Coronary artery (tissue), 2 donors: Measurements from ENCODE around the gene PCDH9.

Experiments
- DNase-seq: peaks from one replicate; pipeline ENCODE4 v3.0.0-alpha.2; 2017; ENCODE audit warnings: low spot score
- H3K27ac ChIP-seq, 2 donors: fragments of 200-600 bp; sonication (generic); one replicate each; pipeline ENCODE4 v1.5.1; 2016 to 2019
- H3K4me3 ChIP-seq: fragments of 200-600 bp; sonication (generic); 2 replicates; pipeline ENCODE4 v1.5.1; 2016; ENCODE audit warnings: mild to moderate bottlenecking, moderate library complexity
- CTCF ChIP-seq: fragments of 200-600 bp; sonication (generic); IDR thresholded peaks from one replicate; pipeline ENCODE4 v1.5.1; 2019; ENCODE audit warnings: antibody characterized with exemption

The PCDH9 gene

DNA sequence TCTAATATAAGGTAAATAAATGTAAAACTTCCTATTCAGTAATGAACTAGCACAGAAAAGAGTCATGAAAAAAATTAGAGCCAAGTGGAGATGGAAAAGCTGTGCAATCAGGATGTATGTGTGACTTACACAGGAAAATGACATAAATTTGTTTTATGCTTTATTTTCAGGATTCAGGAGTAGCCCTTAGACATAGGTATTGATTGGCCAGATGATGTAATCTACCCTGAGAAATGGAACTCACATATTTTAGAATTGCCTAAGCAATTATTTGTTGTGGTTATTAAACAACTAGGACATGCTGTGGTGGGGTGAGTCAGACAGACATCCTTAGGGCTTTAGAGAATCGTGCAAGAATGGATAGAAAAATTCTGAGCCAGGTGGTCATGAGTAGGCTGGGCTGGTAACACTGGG lies 110.6 kb downstream of the PCDH9 start:
- no peak for TF ChIP-seq CTCF
- H3K4me3 ChIP-seq: no peak overlapping the region
- no peak overlapping the region for H3K27ac ChIP-seq
- no peak for DNase-seq

DNA sequence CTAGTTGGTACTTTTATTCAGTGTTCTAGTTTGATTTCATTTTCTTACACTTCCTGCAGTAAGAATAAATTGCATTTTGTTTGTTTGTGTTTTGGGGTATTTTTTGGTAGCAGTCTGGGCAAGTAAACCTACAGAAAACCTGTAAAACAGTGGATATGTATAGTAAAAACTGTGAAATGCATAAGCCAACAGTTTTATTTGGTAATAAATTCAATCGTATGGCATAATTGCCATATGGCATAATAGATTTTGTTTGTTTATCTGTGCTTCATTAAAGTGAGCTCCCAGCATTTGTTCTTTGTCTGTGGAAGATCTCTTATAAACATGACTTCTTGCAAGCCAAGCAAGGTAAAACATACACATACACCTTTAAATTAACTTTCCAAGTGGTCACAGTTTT lies 111.9 kb downstream of the PCDH9 start:
- DNase-seq: no peak
- no peak for TF ChIP-seq CTCF
- Histone ChIP-seq H3K27ac (no peak overlapping the region), H3K4me3 (no peak overlapping the region)

GRCh38 chr13:67117010-67117550 lies 113.1 kb downstream of the PCDH9 start:
- DNase-seq: no peak
- H3K27ac ChIP-seq: no peak overlapping the region
- H3K4me3 ChIP-seq: no peak overlapping the region
- no peak for TF ChIP-seq CTCF

DNA sequence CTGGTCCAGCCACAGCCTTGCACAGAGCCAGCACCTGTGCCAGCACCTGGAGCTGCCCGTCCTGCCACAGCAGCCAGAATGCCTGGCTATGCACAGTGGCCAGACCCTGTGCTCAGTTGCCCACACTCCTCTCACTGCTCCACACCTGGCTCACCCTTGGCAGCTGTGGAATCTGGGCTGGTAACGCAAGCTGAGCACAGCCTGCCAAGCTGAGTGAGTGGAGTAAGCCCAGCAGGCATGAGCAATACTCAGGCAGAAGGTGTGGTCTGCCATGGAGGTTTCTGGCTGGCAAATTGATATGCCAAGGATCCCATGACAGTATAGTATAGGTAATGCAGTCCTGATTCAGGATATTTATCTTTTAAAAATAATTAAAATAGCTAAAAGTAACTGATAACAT lies 122.2 kb downstream of the PCDH9 start:
- no peak for TF ChIP-seq CTCF
- no peak for DNase-seq
- Histone ChIP-seq H3K4me3 (no peak overlapping the region), H3K27ac (no peak overlapping the region)

- Histone ChIP-seq H3K4me3 (no peak overlapping the region), H3K27ac (no peak overlapping the region)
- TF ChIP-seq CTCF: no peak
- DNase-seq: no peak
These were observed 123.6 kb downstream of the PCDH9 start for GRCh38 chr13:67106502-67107057.

DNA sequence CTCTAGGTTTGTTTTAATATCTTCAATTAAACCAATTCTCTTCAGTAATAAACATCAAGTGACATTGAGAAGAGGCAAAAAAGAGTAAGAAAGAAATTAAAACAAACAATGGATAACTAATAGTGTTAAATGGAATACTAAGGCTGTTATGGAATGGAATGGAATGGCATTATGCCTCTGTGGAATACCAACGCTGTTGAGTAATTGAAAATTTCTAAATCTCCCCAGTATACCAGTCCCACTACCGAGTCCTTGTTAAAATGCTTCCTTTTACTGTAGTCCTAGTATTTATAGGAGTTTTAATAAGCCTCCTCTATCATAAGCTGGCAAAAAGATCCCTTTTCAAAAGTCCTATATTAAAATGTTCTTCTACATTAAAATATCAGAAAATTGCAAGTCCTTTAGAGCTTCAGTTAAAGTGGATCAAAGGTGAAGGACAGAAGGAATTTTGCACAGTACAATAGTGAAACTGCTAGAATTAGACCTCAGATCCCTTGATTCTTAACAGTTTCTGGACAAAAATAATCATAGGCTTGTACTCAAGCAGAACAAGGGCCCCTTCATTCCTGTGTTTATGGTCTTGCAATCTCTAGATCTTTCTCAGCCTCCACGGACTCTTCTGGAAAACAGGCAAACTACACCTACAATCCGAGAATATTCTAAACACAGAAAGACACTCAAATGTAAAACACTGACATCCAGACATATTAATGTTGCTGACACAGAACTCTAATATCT lies 128.2 kb downstream of the PCDH9 start:
- no peak for TF ChIP-seq CTCF
- H3K27ac ChIP-seq: no peak overlapping the region
- no peak overlapping the region for H3K4me3 ChIP-seq
- no peak for DNase-seq

DNA sequence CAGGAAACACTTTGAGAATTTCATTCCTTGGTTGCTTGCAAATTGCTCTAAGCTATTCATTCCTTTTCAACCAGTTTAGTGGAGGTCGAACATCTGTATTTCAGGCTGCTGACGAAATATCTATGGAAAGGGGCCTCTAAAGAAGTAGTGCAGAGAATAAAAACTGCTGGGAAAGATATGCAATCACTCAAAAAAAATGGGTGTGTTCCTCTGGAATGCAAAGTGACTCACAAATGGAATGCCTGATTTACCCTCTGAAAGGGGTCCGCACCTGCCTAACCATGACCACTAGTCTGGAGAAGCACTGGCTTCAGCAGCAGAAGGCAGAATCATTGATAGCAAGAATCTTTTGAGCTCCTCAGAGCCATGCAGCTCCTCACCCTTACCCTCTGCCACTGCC lies 129.4 kb downstream of the PCDH9 start:
- DNase-seq: no peak
- Histone ChIP-seq H3K27ac (no peak overlapping the region), H3K4me3 (no peak overlapping the region)
- TF ChIP-seq CTCF: no peak
